HG02759 (cell line): ENCODE data around the gene DNM1L.

ENCODE experiments used
- ATAC-seq: cut with Tn5 transposase; IDR thresholded peaks from one replicate; pipeline ENCODE4 v1.9.1; 2021; ENCODE audit warnings: mild to moderate bottlenecking, moderate library complexity; ENCODE audit not compliant: unreplicated experiment

Gene DNM1L

GRCh38 chr12:32755654-32756475 lies 76.8 kb downstream of the DNM1L start, which contains the start of gene YARS2:
YARS2 (minus strand) TSS chr12:32755897; CDS start chr12:32755874, 23 bp downstream.
- ATAC-seq: peak; percentile 91

GRCh38 chr12:32756476-32757066 lies 77.5 kb downstream of the DNM1L start:
- ATAC-seq: no peak

- no peak for ATAC-seq
Observed at GRCh38 chr12:32757157-32757556, 78.1 kb downstream of the DNM1L start.

- ATAC-seq: peak; percentile 57
Observed at GRCh38 chr12:32761716-32762115, 82.6 kb downstream of the DNM1L start.

- no peak for ATAC-seq
Observed at GRCh38 chr12:32765906-32766305, 86.8 kb downstream of the DNM1L start.

GRCh38 chr12:32768518-32768917 lies 89.4 kb downstream of the DNM1L start:
- ATAC-seq: no peak

- no peak for ATAC-seq
Observed at GRCh38 chr12:32770141-32770540, 91.0 kb downstream of the DNM1L start.

- ATAC-seq: no peak
Observed at GRCh38 chr12:32773691-32774090, 94.6 kb downstream of the DNM1L start.

- ATAC-seq: no peak
Observed at GRCh38 chr12:32776258-32776657, 97.2 kb downstream of the DNM1L start.

- ATAC-seq: no peak
Observed at GRCh38 chr12:32777159-32777558, 98.1 kb downstream of the DNM1L start.

- no peak for ATAC-seq
Observed at GRCh38 chr12:32777691-32778175, 98.6 kb downstream of the DNM1L start.

GRCh38 chr12:32780071-32780470 lies 101.0 kb downstream of the DNM1L start:
- ATAC-seq: no peak

GRCh38 chr12:32783029-32783428 lies 103.9 kb downstream of the DNM1L start:
- no peak for ATAC-seq

- no peak for ATAC-seq
Observed at GRCh38 chr12:32785557-32785956, 106.5 kb downstream of the DNM1L start.

- ATAC-seq: no peak
Observed at GRCh38 chr12:32788405-32788804, 109.3 kb downstream of the DNM1L start.

- ATAC-seq: no peak
Observed at GRCh38 chr12:32789446-32789845, 110.3 kb downstream of the DNM1L start.

GRCh38 chr12:32789916-32790315 lies 110.8 kb downstream of the DNM1L start:
- no peak for ATAC-seq

- no peak for ATAC-seq
Observed at GRCh38 chr12:32794281-32794680, 115.2 kb downstream of the DNM1L start.
